Esophagus squamous epithelium (tissue), 5 donors: ENCODE data around the gene AOX1. TPM values are rescaled to one million over a fixed set of nuclear protein-coding genes. Genes with fewer than 3 reads are reported as not detected.

ENCODE experiments used
- DNase-seq: peaks from one replicate; lab custom pipeline; 2025; lab: John Stamatoyannopoulos, UW
- H3K27ac ChIP-seq, 4 donors: fragments of 200-600 bp; sonication (generic); one replicate each; pipeline ENCODE4 v1.5.1; 2016 to 2019; ENCODE audit warnings: mild to moderate bottlenecking in 1 of 4
- H3K27me3 ChIP-seq, 4 donors: fragments of 200-600 bp; sonication (generic); 1 replicate in 3 of 4; 2 replicates in 1 of 4; pipeline versions ENCODE4 v1.5.1 to v1.6.0; 2017 to 2021; ENCODE audit warnings: antibody characterized with exemption in 1 of 4
- H3K36me3 ChIP-seq, 3 donors: fragments of 200-600 bp; sonication (generic); one replicate each; pipeline ENCODE4 v1.5.1; 2016 to 2019
- H3K4me1 ChIP-seq, 3 donors: fragments of 200-600 bp; sonication (generic); one replicate each; pipeline ENCODE4 v1.5.1; 2017 to 2019
- H3K4me3 ChIP-seq, 4 donors: fragments of 200-600 bp; sonication (generic); 1 replicate in 3 of 4; 2 replicates in 1 of 4; pipeline ENCODE4 v1.5.1; 2016 to 2019; ENCODE audit warnings: mild to moderate bottlenecking in 2 of 4, moderate library complexity in 1 of 4
- H3K9me3 ChIP-seq, 3 donors: fragments of 200-600 bp; sonication (generic); one replicate each; pipeline ENCODE4 v1.5.1; 2016 to 2019
- CTCF ChIP-seq, 6 experiments: fragments of 450-650 bp in 4 of 6; fragments of 200-600 bp in 2 of 6; sonication (generic) in 2 of 6; IDR thresholded peaks; one replicate each; pipeline ENCODE4 v1.5.1; 2016 to 2019; ENCODE audit warnings: antibody characterized with exemption in 6 of 6, mild to moderate bottlenecking in 4 of 6, moderate library complexity in 4 of 6
- POLR2A ChIP-seq, 4 donors: fragments of 450-650 bp; IDR thresholded peaks; one replicate each; pipeline ENCODE4 v1.6.1; 2017; ENCODE audit warnings: antibody characterized with exemption in 4 of 4, mild to moderate bottlenecking in 4 of 4, moderate library complexity in 3 of 4
- WGBS, 2 donors: methylation state at CpG; one replicate each; pipeline ENCODE4 v1.1.5; 2018; 5-methylcytosine and 5-hydroxymethylcytosine counted together
- intact Hi-C: fragments of 100-400 bp; cut with DNase I; formaldehyde crosslinking; loops from one replicate; pipeline ENCODE4 v1.15.0; 2022
- total RNA-seq, 4 donors: library from RNA; depleted of rRNA; stranded (reverse); fragments of >200 nt; gene quantifications; one replicate each; pipeline ENCODE4 v1.1.0, GENCODE V29; 2016
- donor health status: DM: yes; HTN: yes; CAD: no.

The AOX1 gene
- total RNA-seq, 4 donors from 2014 or later: 3.2 to 69.4 (median 14.6) TPM

- H3K27ac ChIP-seq: peak overlapping the region; percentile 60 to 85 (median 77)
- no peak for DNase-seq
- no peaks in the 10 kb centered on the region for H3K36me3 ChIP-seq
- TF ChIP-seq POLR2A (IDR thresholded peaks at IDR 0.05) (no peak), CTCF (IDR thresholded peaks at IDR 0.05) (no peak)
- H3K4me3 ChIP-seq: peak overlapping the region; percentile 39 to 67 (median 55)
- H3K27me3 ChIP-seq: no peaks in the 10 kb centered on the region
- H3K4me1 ChIP-seq: peaks cover 3 to 16% (median 4%) of the 10 kb centered on the region in 3 donors
- H3K9me3 ChIP-seq: no peaks in the 10 kb centered on the region
- WGBS, 2 donors: 48 to 72% methylated on average over 2 to 8 of the region's 9 CpGs
- intact Hi-C loops: no loop called here
These were observed 796 bp downstream of the AOX1 start for GRCh38 chr2:200586644-200586975.

- no peaks in the 10 kb centered on the region for H3K27me3 ChIP-seq
- intact Hi-C loops: no loop called here
- peak overlapping the region in 3 of 4 donors; percentile 77 to 85 (median 77) for H3K27ac ChIP-seq
These were observed 1.3 kb downstream of the AOX1 start for GRCh38 chr2:200587007-200587616.

DNA sequence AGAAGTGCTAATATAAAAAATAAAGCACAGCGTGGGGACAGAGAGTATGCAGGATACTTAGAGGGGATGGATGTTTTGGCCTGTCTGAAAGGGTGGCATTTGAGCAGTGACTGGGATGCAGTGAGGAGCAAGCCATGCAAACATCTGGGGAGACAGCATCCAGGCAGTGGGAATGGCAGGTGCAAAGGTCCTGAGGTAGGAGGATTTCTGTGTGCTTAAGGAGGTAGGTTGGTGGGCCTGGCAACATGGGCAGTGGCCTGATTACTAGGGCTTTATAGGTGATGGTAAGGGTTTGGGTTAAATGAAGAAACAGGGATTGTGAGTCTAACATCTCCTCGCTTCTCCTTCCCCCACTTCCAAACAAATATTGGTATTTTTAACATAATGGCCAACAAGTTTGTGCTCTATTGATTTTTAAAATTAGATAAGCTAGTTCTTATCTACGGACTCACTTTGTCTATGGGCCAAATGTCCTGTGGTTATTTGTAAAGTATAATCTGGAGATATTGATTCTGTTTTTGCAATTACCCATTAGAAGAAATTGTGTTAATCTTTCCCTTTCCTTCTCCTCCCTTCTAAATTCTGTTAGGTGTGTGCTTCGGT is 2.4 kb downstream of the AOX1 start:
- H3K4me1 ChIP-seq: peaks cover 3 to 16% (median 4%) of the 10 kb centered on the region in 3 donors
- peak overlapping the region in 1 of 4 donors; percentile 67 for H3K4me3 ChIP-seq
- H3K36me3 ChIP-seq: no peaks in the 10 kb centered on the region
- H3K27me3 ChIP-seq: no peaks in the 10 kb centered on the region
- WGBS, 2 donors: 72 to 81% methylated on average over 4 of the region's 4 CpGs
- no peak for DNase-seq
- no peak for TF ChIP-seq CTCF (IDR thresholded peaks at IDR 0.05)
- no peak for TF ChIP-seq POLR2A (IDR thresholded peaks at IDR 0.05)
- no peaks in the 10 kb centered on the region for H3K9me3 ChIP-seq
- peak overlapping the region in 1 of 4 donors; percentile 11 for H3K27ac ChIP-seq
- intact Hi-C loops: no loop called here

More at GRCh38 chr2:200587007-200587616, 1.3 kb downstream of the AOX1 start:
- Histone ChIP-seq H3K36me3 (no peaks in the 10 kb centered on the region), H3K4me1 (peaks cover 3 to 16% (median 4%) of the 10 kb centered on the region in 3 donors), H3K4me3 (peak overlapping the region in 3 of 4 donors; percentile 51 to 67 (median 59)), H3K9me3 (no peaks in the 10 kb centered on the region)
- 90 to 100% methylated on average over 8 to 9 of the region's 9 CpGs for WGBS, 2 donors
- TF ChIP-seq CTCF (IDR thresholded peaks at IDR 0.05): no peak
- TF ChIP-seq POLR2A (IDR thresholded peaks at IDR 0.05): no peak
- no peak for DNase-seq

GRCh38 chr2:200590090-200590489 is 4.3 kb downstream of the AOX1 start:
- H3K4me1 ChIP-seq: peaks cover 3 to 14% (median 4%) of the 10 kb centered on the region in 3 donors
- H3K4me3 ChIP-seq: no peak overlapping the region
- no peak for TF ChIP-seq CTCF (IDR thresholded peaks at IDR 0.05)
- TF ChIP-seq POLR2A (IDR thresholded peaks at IDR 0.05): no peak
- H3K27ac ChIP-seq: peak overlapping the region in 3 of 4 donors; percentile 62 to 71 (median 69)
- DNase-seq: no peak
- peaks cover 0 to under 1% (median 0%) of the 10 kb centered on the region in 3 donors for H3K36me3 ChIP-seq
- intact Hi-C loops: no loop called here
- H3K27me3 ChIP-seq: no peaks in the 10 kb centered on the region
- H3K9me3 ChIP-seq: no peaks in the 10 kb centered on the region

- 80 to 81% methylated on average over 5 of the region's 5 CpGs for WGBS, 2 donors
- no peak overlapping the region for H3K4me3 ChIP-seq
- H3K27ac ChIP-seq: no peak overlapping the region
- no peak for TF ChIP-seq POLR2A (IDR thresholded peaks at IDR 0.05)
- H3K9me3 ChIP-seq: no peaks in the 10 kb centered on the region
- H3K36me3 ChIP-seq: peaks cover 0 to 7% (median 0%) of the 10 kb centered on the region in 3 donors
- intact Hi-C loops: no loop called here
- DNase-seq: no peak
- peaks cover 0 to 2% (median 0%) of the 10 kb centered on the region in 3 donors for H3K4me1 ChIP-seq
- H3K27me3 ChIP-seq: no peaks in the 10 kb centered on the region
These were observed 5.5 kb downstream of the AOX1 start for GRCh38 chr2:200591308-200591707.
